ENCODE results near the gene GLYR1.
"Not testable (repeated sequence)": the region's sequence is repeated elsewhere in the genome, so short reads cannot be mapped to it uniquely, and the experiment has no call there.

Gene GLYR1

DNA sequence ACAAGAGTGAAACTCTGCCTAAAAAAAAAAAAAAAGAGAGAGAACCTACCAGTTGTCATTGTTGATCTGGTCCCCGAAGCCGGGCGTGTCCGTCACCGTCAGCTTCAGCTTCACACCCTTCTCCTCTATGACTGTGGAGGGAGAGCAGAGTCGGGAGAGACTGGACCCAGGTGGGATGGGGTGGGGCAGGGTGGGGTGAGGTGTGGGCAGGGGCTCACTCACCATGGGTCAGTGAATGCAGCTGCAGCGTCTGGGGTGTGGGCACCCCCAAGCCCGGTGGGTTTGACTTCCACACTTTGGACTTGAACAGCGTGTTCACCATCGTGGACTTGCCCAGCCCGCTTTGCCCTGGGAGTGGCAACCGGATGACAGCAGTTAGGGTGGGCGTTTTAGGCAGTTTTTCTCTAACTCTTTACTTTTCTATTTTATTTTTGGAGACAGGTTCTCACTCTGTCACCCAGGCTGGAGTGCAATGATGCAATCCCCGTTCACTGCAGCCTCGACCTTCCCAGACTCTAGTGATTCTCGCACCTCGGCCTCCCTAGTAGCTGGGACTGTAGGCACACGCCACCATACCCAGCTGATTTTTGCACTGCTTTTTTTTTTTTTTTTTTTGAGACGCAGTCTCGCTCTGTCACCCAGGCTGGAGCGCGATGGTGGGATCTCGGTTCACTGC is 61.2 kb downstream of the GLYR1 start:
- FAIRE-seq, result no peak

DNA sequence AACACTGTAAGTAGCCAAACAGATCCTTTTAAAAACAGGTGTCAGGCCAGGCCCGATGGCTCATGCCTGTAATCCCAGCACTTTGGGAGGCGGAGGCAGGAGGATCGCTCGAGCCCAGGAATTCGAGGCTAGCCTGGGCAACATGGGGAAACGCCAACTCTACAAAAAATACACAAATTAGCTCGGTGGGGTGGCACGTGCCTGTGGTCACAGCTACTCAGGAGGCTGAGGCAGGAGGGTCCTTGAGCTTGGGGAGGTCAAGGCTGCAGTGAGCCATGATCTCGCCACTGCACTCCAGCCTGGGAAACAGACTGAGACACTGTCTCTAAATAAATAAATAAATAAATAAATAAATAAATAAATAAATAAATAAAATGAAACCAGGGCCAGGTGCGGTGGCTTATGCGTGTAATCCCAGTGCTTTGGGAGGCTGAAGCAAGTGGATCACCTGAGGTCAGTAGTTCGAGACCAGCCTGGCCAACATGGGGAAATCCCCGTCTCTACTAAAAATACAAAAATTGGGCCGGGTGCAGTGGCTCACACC is 62.6 kb downstream of the GLYR1 start:
- FAIRE-seq, result not testable (repeated sequence)

DNA sequence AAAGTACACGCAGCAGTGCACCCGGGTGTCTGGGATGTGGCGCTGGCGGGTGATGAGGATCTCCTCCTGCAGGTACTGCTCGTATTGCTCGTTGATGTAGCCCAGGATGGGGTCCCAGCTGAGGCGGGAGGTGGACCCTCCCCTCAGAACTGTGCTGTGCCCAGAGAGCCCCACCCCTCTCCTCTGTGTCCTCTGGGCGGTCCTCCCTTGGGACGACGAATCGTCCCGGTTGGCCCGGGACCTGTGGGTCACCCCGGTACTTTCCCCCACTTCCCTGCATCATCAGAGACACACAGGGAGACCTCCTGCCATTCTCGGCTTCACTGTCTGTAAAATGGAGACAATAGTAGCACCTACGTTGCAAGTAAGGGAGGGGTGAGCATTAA is 63.1 kb downstream of the GLYR1 start:
- no peak for FAIRE-seq

DNA sequence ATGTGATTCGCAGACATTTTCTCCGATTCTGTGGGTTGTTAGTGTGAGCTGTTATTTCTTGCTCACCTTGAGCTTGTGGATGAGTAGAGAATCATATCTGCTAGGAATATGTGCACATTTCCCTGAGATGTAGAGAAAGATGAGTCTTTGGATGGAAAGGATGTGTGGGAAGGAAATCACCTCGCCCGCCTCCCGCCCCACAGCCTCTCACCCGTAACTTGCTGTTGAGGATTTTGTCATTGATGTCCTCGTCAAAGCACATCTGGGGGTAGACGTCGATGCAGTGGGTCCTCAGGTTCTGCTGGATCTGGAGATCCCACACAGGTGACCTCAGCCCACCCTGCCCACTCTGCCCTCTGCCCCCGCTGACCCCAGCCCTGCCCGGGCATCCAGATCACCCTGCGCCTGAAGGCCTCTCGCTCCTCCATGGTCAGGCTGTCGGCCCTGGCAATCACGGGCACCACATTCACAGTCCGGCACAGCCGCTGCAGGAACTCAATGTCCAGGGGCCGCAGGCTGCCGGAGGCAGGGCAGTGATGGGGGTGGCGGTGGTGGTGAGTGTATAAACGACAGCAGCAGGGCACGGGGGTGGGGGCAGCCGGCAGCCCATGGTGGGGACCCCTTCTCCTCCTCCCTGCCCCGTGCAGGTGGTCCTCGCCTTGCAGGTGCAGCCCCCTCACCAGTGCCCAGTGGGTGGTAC is 63.7 kb downstream of the GLYR1 start:
- no peak for FAIRE-seq

DNA sequence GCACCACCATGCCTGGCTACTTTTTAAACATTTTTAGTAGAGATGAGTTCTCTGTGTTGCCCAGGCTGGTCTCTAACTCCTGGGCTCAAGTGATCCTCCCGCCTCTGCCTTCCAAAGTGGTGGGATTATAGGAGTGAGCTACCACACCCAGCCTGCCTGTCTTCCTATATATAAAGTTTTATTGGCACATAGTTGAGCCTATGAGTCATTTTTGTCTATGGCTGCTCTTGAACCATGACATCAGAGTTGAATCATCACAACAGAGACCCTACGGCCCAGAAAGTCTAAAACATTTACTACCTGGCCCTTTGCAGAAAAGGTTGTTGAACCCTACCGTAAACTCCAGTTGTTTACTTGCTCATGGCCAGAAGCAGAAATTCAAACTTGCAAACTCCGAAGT is 66.9 kb downstream of the GLYR1 start:
- no peak for FAIRE-seq

DNA sequence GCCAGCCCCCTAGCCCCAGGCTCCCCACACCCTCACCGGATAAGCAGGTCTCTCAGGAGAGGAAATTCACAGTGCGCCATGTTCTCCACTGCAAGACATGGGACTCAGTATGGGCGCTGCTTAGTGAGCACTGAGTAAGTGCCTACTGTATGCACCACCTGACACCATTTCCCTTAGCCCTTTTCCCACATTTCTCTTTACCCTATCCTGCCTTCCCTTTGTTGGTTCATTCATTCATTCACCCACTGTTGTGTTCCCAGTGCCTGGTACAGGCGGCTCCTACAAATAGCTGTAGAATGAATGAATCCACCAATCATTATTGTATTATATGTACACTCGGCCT is 69.1 kb downstream of the GLYR1 start:
- FAIRE-seq, result no peak

DNA sequence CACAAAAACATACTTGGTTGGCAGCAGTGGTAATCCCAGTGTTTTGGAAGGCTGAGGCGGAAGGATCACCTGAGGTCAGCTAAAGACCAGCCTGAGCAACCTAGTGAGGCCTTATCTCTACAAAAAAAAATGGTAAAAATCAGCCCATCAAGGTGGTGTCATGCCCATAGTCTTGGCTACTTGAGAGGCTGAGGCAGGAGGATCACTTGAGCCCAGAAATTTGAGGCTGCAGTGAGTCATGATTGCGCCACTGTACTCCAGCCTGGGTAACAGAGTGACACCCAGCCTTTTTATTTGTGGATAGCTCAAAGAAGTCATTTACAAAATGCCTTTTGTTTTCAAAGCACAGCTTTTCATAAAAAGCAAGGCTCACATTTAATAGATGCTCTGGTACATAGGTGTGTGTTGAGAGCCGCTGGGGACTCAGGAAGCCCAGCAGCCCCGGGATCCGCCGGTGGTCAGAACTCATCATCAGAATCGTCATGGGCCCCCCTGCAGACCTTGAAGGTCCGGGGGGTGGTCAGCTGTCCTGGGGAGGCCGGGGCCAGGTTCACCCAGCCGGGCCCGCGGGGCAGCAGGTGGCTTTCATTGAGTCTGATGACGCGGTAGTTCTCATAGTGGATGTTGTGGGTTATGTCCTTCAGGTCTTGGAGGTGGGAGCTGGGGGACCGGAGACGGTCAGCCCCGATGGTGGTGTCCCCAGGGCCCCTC is 69.6 kb downstream of the GLYR1 start:
- no peak for FAIRE-seq

DNA sequence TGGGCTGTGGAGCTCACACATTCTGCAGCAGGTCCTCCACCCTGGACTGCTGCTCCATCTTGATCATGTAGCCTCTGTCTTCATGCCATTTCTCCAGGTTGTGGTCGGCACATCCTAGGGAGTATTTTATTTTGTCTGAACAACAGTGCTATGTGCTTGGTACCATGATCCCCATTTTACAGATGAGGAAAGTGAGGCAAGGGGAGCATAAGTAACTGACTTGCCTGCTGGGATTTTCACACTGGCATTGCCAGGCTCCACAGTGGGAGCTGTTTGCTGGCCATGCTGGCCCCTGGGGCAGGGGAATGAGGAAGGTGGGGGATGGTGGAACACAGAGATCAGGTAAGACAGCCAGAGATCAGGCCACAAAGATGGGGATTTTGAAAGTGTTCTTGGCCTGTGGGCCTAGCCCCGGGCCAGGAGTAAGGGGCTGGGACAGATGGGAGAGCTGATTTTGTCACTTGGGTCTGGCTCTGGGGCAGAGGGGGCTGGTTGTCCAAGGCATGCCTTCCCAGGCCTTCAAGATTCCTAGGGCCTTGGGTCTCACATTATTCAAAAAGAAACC is 70.9 kb downstream of the GLYR1 start:
- FAIRE-seq, result no peak

DNA sequence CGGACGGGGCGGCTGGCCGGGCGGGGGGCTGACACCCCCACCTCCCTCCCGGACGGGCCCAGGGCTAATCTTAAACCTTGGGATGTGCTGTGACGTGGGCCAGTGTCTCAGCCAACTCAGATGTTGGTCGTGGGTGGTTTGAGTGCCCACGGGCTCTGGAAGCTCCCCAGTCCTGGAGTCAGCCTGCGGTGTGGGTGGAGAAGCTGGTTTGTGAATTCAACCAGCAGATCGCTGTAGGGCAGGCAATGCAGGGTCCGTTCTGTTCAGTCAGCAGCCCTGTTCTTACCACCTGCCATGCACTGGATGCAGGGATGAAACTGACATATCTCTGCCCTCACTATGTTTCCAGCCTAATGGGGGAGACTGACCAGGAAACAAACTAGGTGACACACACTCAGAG is 72.1 kb downstream of the GLYR1 start:
- FAIRE-seq, result no peak

DNA sequence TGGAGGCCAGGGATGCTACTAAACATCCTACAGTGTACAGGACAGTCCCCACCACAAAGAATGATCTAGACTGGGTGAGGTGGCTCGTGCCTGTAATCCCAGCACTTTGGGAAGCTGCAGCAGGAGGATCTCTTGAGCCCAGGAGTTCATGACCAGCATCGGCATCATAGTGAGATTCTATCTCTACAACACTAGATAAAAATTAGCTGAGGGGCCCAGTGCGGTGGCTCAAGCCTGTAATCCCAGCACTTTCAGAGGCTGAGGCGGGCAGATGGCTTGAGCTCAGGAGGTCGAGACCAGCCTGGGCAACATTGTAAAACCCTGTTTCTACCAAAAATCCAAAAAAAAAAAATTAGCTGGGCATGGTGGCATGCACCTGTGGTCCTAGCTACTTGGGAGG is 74.7 kb downstream of the GLYR1 start:
- no peak for FAIRE-seq

DNA sequence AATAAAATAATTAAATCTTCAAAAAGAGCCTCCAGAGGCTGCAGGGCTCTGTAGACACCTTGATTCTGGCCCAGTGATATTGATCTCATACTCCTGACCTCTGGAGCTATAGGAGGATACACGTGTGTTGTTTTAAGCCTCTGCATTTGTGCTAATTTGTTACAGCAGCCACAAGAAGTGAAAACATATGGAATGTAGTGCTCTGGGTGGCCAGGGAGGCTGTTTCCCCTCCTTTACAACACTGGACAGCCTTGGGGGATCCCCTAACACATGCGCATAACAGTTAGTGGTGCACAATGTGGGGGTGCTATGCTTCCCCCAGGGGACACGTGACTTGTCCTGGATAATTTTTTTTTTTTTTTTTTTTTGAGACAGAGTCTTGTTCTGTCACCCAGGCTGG is 75.4 kb downstream of the GLYR1 start:
- no peak for FAIRE-seq

DNA sequence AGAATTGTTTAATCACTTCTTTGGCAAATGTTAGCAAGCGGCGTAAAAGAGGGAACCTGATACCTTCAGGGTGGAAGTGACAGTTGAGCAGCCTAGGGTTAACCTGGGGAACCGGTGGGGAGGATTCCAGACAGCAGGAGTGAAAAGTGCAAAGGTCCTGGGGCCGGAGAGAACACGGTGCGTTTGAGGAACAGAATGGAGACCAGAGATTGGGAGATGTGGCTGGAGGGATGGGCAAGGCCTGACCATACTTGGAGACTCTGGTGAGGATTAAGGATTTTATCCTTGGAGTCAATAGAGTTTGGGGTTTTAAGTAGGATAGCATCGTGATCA is 77.8 kb downstream of the GLYR1 start:
- FAIRE-seq, result no peak

DNA sequence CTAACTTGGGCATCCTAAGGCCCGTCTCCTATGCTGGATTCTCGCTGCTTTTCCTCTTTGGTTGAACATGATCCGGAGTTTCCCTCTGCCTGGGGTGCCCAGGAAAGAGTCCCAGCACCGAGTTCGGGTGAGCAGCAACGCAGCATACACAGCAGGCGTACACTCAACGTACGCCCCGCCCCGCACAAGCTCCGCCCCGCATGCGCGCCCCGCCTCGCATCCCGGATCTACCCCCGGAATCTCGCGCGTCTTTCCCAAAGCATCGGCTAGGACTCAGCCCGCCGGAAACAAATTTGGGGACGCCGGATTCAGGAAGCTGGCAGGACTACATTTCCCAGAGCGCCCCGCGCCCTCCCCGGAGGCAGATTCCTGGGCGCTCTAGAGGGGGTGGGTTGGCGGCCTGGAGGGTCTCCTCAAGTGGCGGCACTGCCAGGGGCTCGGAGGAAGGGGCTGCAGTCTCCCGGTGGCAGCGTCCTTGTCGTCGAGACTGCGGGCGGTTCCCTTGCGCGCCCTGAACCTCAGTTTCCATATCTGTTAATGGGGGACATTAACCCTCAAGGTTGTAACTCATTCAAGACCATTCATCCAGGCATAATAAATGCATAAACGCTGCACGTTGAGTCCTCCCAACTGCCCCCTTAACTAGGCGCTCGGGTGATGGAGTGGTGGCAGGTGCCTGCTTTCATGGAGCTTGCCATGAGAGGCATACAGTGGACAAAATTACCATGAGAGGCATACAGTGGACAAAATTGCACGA is 78.4 kb downstream of the GLYR1 start:
- no peak for FAIRE-seq

DNA sequence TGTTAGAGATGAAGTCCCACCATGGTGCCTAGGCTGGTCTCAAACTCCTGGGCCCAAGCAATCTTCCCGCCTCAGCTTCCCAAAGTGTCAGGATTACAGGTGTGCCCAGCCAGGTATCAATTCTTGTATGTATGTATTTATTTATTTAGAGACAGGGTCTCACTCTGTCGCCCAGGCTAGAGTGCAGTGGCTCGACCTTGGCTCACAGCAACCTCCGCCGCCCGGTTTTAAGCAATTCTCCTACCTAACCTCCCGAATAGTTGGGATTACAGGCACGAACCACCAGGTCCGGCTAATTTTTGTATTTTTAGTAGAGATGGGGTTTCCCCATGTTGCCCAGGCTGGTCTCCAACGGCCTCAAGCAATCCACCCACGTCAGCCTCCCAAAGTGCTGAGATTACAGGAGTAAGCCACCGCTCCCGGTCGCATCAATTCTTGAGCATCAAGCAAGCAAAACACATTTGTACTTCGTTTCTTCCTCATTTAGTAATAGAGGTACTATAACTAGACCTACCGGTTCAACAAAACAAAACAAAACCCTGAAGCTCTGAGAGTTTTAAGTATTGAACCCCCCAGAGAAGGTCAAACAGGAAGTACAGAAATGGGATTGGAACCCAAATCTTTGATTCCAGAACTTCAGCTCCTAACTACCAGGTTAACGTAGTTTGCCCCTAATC is 79.1 kb downstream of the GLYR1 start:
- FAIRE-seq, result no peak

DNA sequence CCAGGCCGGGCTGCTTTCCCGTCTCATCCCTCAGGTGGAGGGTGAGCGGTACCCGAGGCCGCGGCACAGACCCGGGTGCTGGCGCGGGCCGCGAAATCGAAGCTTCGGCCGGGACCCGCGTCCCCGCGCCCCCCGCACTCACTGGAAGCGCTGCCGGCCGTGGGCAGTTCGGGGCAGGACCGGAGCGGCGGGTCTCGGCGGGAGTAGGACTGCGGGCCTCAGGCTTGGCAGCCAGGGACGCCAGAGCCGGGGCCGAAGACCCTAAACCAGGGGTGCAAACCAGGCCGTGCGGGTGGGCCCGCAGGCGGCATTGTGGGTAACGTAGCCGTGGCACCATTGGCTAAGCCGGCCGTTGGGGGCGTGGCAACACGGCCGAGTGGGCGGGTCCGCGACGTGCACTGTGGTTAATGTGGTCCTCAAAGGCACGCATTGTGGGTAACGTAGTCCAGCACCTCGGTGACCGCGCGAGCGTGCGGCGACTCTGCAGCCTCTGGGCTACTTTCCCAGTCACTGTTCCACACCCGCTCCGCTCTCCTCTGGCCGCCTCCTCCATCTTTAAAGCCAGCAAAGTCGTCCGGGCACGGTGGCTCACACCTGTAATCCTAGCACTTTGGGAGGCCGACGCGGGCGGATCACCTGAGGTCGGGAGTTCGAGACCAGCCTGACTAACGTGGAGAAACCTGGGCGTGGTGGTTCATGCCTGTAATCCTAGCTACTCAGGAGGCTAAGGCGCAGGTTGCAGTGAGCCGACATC is 80.0 kb downstream of the GLYR1 start, which contains the start of gene ZNF500:
ZNF500 (minus strand) TSS at position 288 of the 754 bp plus-strand sequence. CDS start 1,184 bp downstream, outside the sequence.
- FAIRE-seq, result no peak

DNA sequence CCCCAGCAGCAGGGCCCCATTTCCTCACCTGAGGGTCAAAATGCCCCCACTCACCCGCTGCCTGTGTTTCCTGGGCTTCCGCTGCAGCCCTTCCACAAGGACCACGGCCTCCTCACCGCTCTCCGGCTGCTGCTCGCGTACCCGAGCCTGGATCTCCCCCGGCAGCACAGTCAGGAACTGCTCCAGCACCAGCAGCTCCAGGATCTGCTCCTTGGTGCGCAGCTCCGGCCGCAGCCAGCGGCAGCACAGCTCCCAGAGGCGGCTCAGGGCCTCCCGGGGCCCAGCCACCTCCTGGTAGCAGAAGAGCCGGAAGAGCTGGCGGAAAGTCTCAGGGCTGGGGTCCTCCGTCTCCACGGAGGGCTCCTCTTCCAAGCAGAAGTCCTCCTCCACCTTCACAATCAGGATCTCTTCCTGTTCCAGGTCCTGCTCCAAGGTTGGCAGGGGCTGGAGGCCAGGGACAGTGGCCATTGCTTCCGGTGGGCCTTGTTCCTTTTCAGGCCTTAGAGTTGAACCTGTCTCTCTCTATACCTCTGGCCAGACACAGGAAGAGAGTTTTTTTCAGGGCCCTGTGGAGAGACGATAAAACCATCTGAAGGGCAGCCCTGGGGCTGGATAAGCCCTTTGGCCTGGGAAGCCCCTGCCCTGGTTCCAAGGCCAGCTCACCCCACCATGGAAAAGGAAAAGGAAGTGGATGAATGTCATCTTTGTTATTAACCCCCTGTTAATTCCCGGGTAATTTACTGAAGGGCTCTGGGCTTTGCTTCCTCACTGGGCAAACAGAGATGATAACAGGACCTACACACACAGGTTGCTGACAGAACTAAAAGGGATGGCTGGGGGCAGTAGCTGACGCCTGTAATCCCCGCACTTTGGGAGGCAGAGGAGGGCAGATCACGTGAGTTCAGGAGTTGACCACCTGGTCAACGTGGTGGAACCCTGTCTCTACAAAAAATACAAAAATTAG is 81.3 kb downstream of the GLYR1 start:
- FAIRE-seq, result no peak

DNA sequence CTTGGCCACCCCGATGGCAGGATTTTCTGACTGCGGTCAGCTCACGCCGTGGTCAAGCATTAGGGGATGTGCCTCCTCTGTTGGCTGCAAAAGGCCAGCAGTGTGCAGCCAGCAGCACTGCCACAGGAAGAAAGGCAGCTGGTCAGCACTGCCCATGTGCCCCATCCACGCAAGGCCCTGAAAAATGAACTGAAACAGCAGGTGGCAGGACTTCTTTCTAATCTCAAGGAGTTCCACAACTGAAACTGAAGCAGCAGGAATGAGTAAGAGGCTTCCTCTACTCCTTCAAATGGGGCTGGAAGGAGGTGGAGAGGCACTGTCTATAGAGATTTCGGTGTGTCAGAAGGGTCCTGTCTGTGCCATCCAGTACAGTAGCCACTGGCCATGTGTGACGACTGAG is 83.3 kb downstream of the GLYR1 start:
- FAIRE-seq, result no peak

DNA sequence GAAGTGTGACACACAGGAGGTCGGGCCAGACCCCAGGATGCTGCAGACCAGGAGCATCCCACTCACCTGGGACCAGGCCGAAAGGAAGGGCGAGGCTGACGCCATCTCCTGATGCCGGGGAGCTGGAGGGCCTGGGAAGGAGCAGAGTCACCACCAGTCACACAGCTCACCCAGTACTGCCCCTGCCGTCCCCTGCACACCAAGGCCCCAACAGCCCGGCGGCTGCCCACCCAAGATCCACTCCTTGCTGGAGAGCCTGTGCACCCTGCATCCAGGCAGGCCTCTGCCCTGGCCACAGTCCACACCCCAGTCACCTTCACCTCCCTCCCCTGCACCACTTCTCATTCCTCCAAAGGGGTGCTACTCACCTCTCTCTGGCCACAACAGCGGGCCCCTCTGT is 84.9 kb downstream of the GLYR1 start:
- no peak for FAIRE-seq

DNA sequence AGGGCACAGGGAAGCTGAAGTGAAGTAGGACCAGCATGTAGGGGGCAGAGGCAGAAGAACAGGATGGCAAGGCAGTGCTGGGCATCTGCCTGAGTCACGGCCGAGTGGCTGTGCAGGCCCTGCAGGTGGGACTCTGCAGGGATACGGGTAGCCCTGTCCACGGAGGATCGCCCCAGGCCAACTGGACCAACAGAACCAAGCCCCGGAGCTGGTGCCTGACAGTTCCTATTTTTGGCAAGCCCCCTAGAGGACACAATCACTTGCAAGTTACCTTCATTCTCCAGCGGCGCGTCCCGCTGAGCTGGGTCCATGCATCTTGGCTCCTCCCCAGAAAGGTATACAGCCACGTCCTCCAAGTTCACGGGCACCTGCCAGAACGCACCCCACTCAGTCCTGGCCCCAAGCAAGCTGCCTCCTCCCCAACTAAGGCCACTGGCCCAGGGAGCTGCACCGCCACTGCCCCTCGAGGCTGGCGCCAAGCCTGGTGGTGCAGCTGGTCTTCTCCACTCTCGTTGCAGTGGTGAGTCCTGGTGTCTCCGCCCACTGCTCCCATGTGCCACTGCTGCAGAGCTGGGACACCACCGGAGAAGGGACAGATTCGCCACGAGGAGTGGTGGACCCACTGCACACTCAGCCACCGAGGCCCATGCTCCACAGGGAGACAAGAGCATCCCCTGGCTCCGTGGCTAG is 86.7 kb downstream of the GLYR1 start:
- no peak for FAIRE-seq

DNA sequence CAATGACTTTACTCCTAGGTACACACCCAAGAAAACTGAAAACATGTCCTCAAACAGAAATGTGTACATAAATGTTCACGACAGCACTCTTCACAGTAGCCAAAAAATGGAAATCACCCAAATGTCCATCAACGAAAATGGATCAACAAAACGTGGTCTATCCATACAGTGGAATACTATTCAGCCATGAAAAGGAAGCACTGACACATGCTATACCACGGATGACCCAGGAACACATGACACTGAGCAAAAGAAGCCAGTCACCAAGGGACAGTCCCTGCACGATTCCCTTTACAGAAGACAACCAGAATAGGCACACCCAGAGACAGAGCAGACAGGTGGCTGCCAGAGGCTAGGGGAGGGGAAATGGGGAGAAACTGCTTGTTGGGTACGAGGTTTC is 91.4 kb downstream of the GLYR1 start:
- no peak for FAIRE-seq

All from colon (tissue), 2 donors.